Naive thymus-derived CD8-positive, alpha-beta T cell (primary cell): Measurements from ENCODE around the gene PIERCE2. TPM values are rescaled to one million over a fixed set of nuclear protein-coding genes. Genes with fewer than 3 reads are reported as not detected.
A peak's percentile ranks its signal among the peaks of the same experiment; 100 is the strongest.
"Not testable (repeated sequence)": the region's sequence is repeated elsewhere in the genome, so short reads cannot be mapped to it uniquely, and the experiment has no call there.

Experiments
- ATAC-seq, 2 donors: fragments of 150-1000 bp; cut with Tn5 transposase in 1 of 2; sonication (Bioruptor Pico), chemical (Tn5 transposase) in 1 of 2; 1 replicate in 1 of 2; 2 replicates in 1 of 2; pipeline ENCODE4 v1.10.0; 2021; ENCODE audit warnings: mild to moderate bottlenecking in 2 of 2, moderate library complexity in 2 of 2
- POLR2A ChIA-PET: fragments of 350-600 bp; sonication (Branson Sonifier 250); formaldehyde crosslinking; loops from one replicate; lab custom pipeline; 2021; ENCODE audit warnings: antibody characterized with exemption; lab: Charles Lee
- DNase-seq, 10 donors: peaks; one replicate each; pipeline versions ENCODE4 v3.0.0 to v3.0.0-alpha.2; 2020 to 2022
- H3K27ac Mint-ChIP-seq, 10 donors: one replicate each; pipeline ENCODE4 v1.8.0; 2020 to 2022; ENCODE audit warnings: mild to moderate bottlenecking in 10 of 10, mixed read lengths in 10 of 10, moderate library complexity in 4 of 10, inconsistent platforms in 1 of 10
- H3K27me3 Mint-ChIP-seq, 5 donors: one replicate each; pipeline ENCODE4 v1.8.0; 2021 to 2022; ENCODE audit warnings: mixed read lengths in 5 of 5
- H3K36me3 Mint-ChIP-seq, 3 donors: one replicate each; pipeline ENCODE4 v1.8.0; 2020 to 2022; ENCODE audit warnings: mixed read lengths in 3 of 3, mild to moderate bottlenecking in 2 of 3, inconsistent platforms in 1 of 3
- H3K4me1 Mint-ChIP-seq, 4 donors: one replicate each; pipeline ENCODE4 v1.8.0; 2021 to 2022; ENCODE audit warnings: mixed read lengths in 4 of 4
- H3K4me3 Mint-ChIP-seq, 10 donors: one replicate each; pipeline ENCODE4 v1.8.0; 2020 to 2022; ENCODE audit warnings: mild to moderate bottlenecking in 10 of 10, mixed read lengths in 10 of 10, moderate library complexity in 6 of 10, inconsistent platforms in 1 of 10
- H3K9me3 Mint-ChIP-seq, 9 donors: one replicate each; pipeline ENCODE4 v1.8.0; 2020 to 2022; ENCODE audit warnings: mixed read lengths in 9 of 9, mild to moderate bottlenecking in 3 of 9, inconsistent platforms in 1 of 9, moderate library complexity in 1 of 9
- polyA plus RNA-seq, 3 donors: library from polyadenylated mRNA; unstranded; fragments of 300-500 nt; fragmentation: Illumina TruSeq; gene quantifications; one replicate each; pipeline ENCODE4 v1.2.3, GENCODE V29; 2021
- total RNA-seq, 8 experiments: library from RNA in 2 of 8; stranded (reverse) in 2 of 8; gene quantifications; one replicate each; pipeline ENCODE4 v1.2.3 and lab custom pipeline; 2021 to 2026

The PIERCE2 gene
- total and polyA plus RNA-seq, 5 experiments from 2014 or later: 0.44 to 0.50 TPM; not detected in 3

- Mint-ChIP-seq H3K4me3 (no peak overlapping the region), H3K9me3 (peaks cover 0 to 7% (median 0%) of the 10 kb centered on the region in 9 donors), H3K36me3 (peaks cover 18 to 42% (median 38%) of the 10 kb centered on the region in 3 donors), H3K4me1 (peaks cover 19 to 53% (median 37%) of the 10 kb centered on the region in 4 donors), H3K27ac (peak overlapping the region in 2 of 10 donors; percentile 37 to 83), H3K27me3 (no peaks in the 10 kb centered on the region)
- ATAC-seq (no peak), DNase-seq (no peak)
- POLR2A ChIA-PET: no interaction called here
Observed at GRCh38 chr15:55398243-55398642, 10.1 kb upstream of the PIERCE2 start.

- H3K4me3 Mint-ChIP-seq, ATAC-seq, POLR2A ChIA-PET, H3K27me3 Mint-ChIP-seq, H3K9me3 Mint-ChIP-seq, DNase-seq: not testable (repeated sequence)
- peaks cover 20 to 60% (median 46%) of the 10 kb centered on the region in 4 donors for H3K4me1 Mint-ChIP-seq
- H3K27ac Mint-ChIP-seq: peak overlapping the region in 2 of 10 donors; percentile 29 to 43
- peaks cover 18 to 37% (median 33%) of the 10 kb centered on the region in 3 donors for H3K36me3 Mint-ChIP-seq
Observed at GRCh38 chr15:55400050-55400449, 8.2 kb upstream of the PIERCE2 start.

GRCh38 chr15:55401786-55402246 lies 6.5 kb upstream of the PIERCE2 start:
- peaks cover 14 to 51% (median 46%) of the 10 kb centered on the region in 4 donors for H3K4me1 Mint-ChIP-seq
- H3K27ac Mint-ChIP-seq: peak overlapping the region in 2 of 10 donors; percentile 3 to 6
- H3K27me3 Mint-ChIP-seq: no peaks in the 10 kb centered on the region
- no peak for DNase-seq
- no peak overlapping the region for H3K4me3 Mint-ChIP-seq
- H3K36me3 Mint-ChIP-seq: peaks cover 6 to 25% (median 17%) of the 10 kb centered on the region in 3 donors
- no peak for ATAC-seq
- no peaks in the 10 kb centered on the region for H3K9me3 Mint-ChIP-seq
- POLR2A ChIA-PET: interaction anchor here (0.5 to 0.6 kb wide), 2 partner anchors 10 to 140 kb away, joined by 5 to 7 read pairs; no protein-coding TSS in a partner anchor

- peak overlapping the region in 3 of 10 donors; percentile 4 to 37 (median 27) for H3K27ac Mint-ChIP-seq
- ATAC-seq (no peak), DNase-seq (no peak)
- H3K9me3 Mint-ChIP-seq: no peaks in the 10 kb centered on the region
- no peak overlapping the region for H3K4me3 Mint-ChIP-seq
- peaks cover 15 to 53% (median 48%) of the 10 kb centered on the region in 4 donors for H3K4me1 Mint-ChIP-seq
- H3K27me3 Mint-ChIP-seq: no peaks in the 10 kb centered on the region
- POLR2A ChIA-PET: no interaction called here
- peaks cover 6 to 16% (median 10%) of the 10 kb centered on the region in 3 donors for H3K36me3 Mint-ChIP-seq
Observed at GRCh38 chr15:55402707-55403106, 5.6 kb upstream of the PIERCE2 start.

GRCh38 chr15:55403531-55403930 lies 4.8 kb upstream of the PIERCE2 start:
- ATAC-seq (no peak), DNase-seq (no peak)
- Mint-ChIP-seq H3K27me3 (no peaks in the 10 kb centered on the region), H3K27ac (no peak overlapping the region), H3K4me1 (peaks cover 14 to 55% (median 48%) of the 10 kb centered on the region in 4 donors), H3K36me3 (peaks cover 0 to 9% (median 5%) of the 10 kb centered on the region in 3 donors), H3K4me3 (peak overlapping the region in 1 of 10 donors; percentile 0), H3K9me3 (no peaks in the 10 kb centered on the region)
- POLR2A ChIA-PET: no interaction called here

GRCh38 chr15:55407498-55408011 lies 740 bp upstream of the PIERCE2 start:
- peak overlapping the region; percentile 83 to 95 (median 94) for H3K27ac Mint-ChIP-seq
- H3K4me3 Mint-ChIP-seq: peak overlapping the region; percentile 85 to 97 (median 94)
- DNase-seq: no peak
- POLR2A ChIA-PET: interaction anchor here (1.1 to 2.2 kb wide), 4 partner anchors 88 to 836 kb away, joined by 3 to 24 read pairs (median 10); partner anchors contain the start of genes PIGB, PIGBOS1 and RSL24D1
- H3K9me3 Mint-ChIP-seq: no peaks in the 10 kb centered on the region
- no peaks in the 10 kb centered on the region for H3K27me3 Mint-ChIP-seq
- no peaks in the 10 kb centered on the region for H3K36me3 Mint-ChIP-seq
- ATAC-seq: no peak
- peaks cover 12 to 43% (median 39%) of the 10 kb centered on the region in 4 donors for H3K4me1 Mint-ChIP-seq

- not testable (repeated sequence) for DNase-seq, ATAC-seq, H3K36me3 Mint-ChIP-seq, H3K27me3 Mint-ChIP-seq, H3K9me3 Mint-ChIP-seq
- Mint-ChIP-seq H3K4me1 (peaks cover 6 to 31% (median 25%) of the 10 kb centered on the region in 4 donors), H3K4me3 (peak overlapping the region; percentile 85 to 97 (median 94)), H3K27ac (peak overlapping the region in 9 of 10 donors; percentile 83 to 95 (median 89))
- POLR2A ChIA-PET: interaction anchor here (0.6 to 2.2 kb wide), 5 partner anchors 14 to 834 kb away, joined by 3 to 24 read pairs (median 3); partner anchors contain the start of genes PIGB, PIGBOS1 and RSL24D1
Observed at GRCh38 chr15:55408976-55409375, 681 bp downstream of the PIERCE2 start.

GRCh38 chr15:55417678-55418077 lies 9.4 kb downstream of the PIERCE2 start:
- peak overlapping the region in 1 of 10 donors; percentile 23 for H3K27ac Mint-ChIP-seq
- POLR2A ChIA-PET, H3K27me3 Mint-ChIP-seq, H3K4me1 Mint-ChIP-seq, ATAC-seq, H3K36me3 Mint-ChIP-seq, H3K9me3 Mint-ChIP-seq, H3K4me3 Mint-ChIP-seq, DNase-seq: not testable (repeated sequence)

- ATAC-seq (no peak), DNase-seq (no peak)
- no peaks in the 10 kb centered on the region for H3K27me3 Mint-ChIP-seq
- H3K27ac Mint-ChIP-seq: no peak overlapping the region
- no peaks in the 10 kb centered on the region for H3K4me1 Mint-ChIP-seq
- H3K36me3 Mint-ChIP-seq: no peaks in the 10 kb centered on the region
- POLR2A ChIA-PET: interaction anchor here (0.7 kb wide), 1 partner anchor 19 kb away, joined by 3 read pairs; no protein-coding TSS in a partner anchor
- no peaks in the 10 kb centered on the region for H3K9me3 Mint-ChIP-seq
- no peak overlapping the region for H3K4me3 Mint-ChIP-seq
Observed at GRCh38 chr15:55420171-55420866, 12.0 kb downstream of the PIERCE2 start.

GRCh38 chr15:55422089-55422488 lies 13.8 kb downstream of the PIERCE2 start:
- Mint-ChIP-seq H3K36me3 (no peaks in the 10 kb centered on the region), H3K4me1 (no peaks in the 10 kb centered on the region), H3K4me3 (no peak overlapping the region), H3K27me3 (no peaks in the 10 kb centered on the region), H3K9me3 (no peaks in the 10 kb centered on the region), H3K27ac (peak overlapping the region in 1 of 10 donors; percentile 24)
- POLR2A ChIA-PET: no interaction called here
- no peak for DNase-seq
- ATAC-seq: no peak

GRCh38 chr15:55434989-55435825 lies 26.9 kb downstream of the PIERCE2 start:
- H3K36me3 Mint-ChIP-seq: no peaks in the 10 kb centered on the region
- H3K4me1 Mint-ChIP-seq: peaks cover 0 to 6% (median 2%) of the 10 kb centered on the region in 4 donors
- DNase-seq: peak in 3 of 10 donors; percentile 43 to 49 (median 47)
- H3K4me3 Mint-ChIP-seq: no peak overlapping the region
- H3K9me3 Mint-ChIP-seq: no peaks in the 10 kb centered on the region
- POLR2A ChIA-PET: no interaction called here
- ATAC-seq: peak; percentile 61 to 83
- peaks cover 0 to 1% (median 0%) of the 10 kb centered on the region in 5 donors for H3K27me3 Mint-ChIP-seq
- H3K27ac Mint-ChIP-seq: no peak overlapping the region

- DNase-seq, H3K27ac Mint-ChIP-seq, H3K36me3 Mint-ChIP-seq, H3K4me3 Mint-ChIP-seq, ATAC-seq, H3K9me3 Mint-ChIP-seq, H3K4me1 Mint-ChIP-seq: not testable (repeated sequence)
- POLR2A ChIA-PET: interaction anchor here (0.5 kb wide), 1 partner anchor 28 kb away, joined by 3 read pairs; no protein-coding TSS in a partner anchor
- peaks cover 0 to 10% (median 2%) of the 10 kb centered on the region in 5 donors for H3K27me3 Mint-ChIP-seq
Observed at GRCh38 chr15:55443141-55443540, 34.8 kb downstream of the PIERCE2 start.
